CD4-positive, CD25-positive, alpha-beta regulatory T cell (primary cell): ENCODE measurements around the gene PYM1. TPM values are rescaled to one million over a fixed set of nuclear protein-coding genes. Genes with fewer than 3 reads are reported as not detected.
A peak's percentile ranks its signal among the peaks of the same experiment; 100 is the strongest.
"Not testable (repeated sequence)": the region's sequence is repeated elsewhere in the genome, so short reads cannot be mapped to it uniquely, and the experiment has no call there.

Source experiments
- ATAC-seq, 2 donors: fragments of 150-1000 bp; cut with Tn5 transposase; one replicate each; pipeline ENCODE4 v1.10.0; 2021; ENCODE audit warnings: low read depth in 2 of 2, moderate number of reproducible peaks in 2 of 2, moderate library complexity in 1 of 2
- DNase-seq, 3 donors: peaks; one replicate each; pipeline versions ENCODE4 v3.0.0 to v3.0.0-alpha.2; 2012 to 2022; ENCODE audit warnings: mixed read lengths in 1 of 3
- H3K27ac ChIP-seq: one replicate; pipeline ENCODE4 v1.7.0; 2013; ENCODE audit warnings: mild to moderate bottlenecking, low read length; ENCODE audit not compliant: insufficient read depth, poor library complexity, severe bottlenecking
- H3K27me3 ChIP-seq: one replicate; pipeline ENCODE4 v1.7.0; 2013; ENCODE audit warnings: low read length; ENCODE audit not compliant: control insufficient read depth, insufficient read depth
- H3K36me3 ChIP-seq: one replicate; pipeline ENCODE4 v1.7.0; 2013; ENCODE audit warnings: mild to moderate bottlenecking, low read length, moderate library complexity; ENCODE audit not compliant: control insufficient read depth, insufficient read depth
- H3K4me1 ChIP-seq: 2 replicates; pipeline ENCODE4 v1.7.0; 2013; ENCODE audit warnings: mild to moderate bottlenecking, low read length; ENCODE audit not compliant: insufficient read depth, control insufficient read depth, poor library complexity, severe bottlenecking
- H3K4me3 ChIP-seq: one replicate; pipeline ENCODE4 v1.7.0; 2013; ENCODE audit warnings: low read depth, mild to moderate bottlenecking, low read length, moderate library complexity
- H3K9me3 ChIP-seq, 2 experiments: 1 replicate in 1 of 2; 2 replicates in 1 of 2; pipeline ENCODE4 v1.7.0; 2013; ENCODE audit warnings: low read length in 2 of 2, mild to moderate bottlenecking in 1 of 2, moderate library complexity in 1 of 2; ENCODE audit not compliant: control insufficient read depth in 2 of 2
- H3K27ac Mint-ChIP-seq, 3 donors: one replicate each; pipeline ENCODE4 v1.8.0; 2020 to 2022; ENCODE audit warnings: mild to moderate bottlenecking in 3 of 3, mixed read lengths in 3 of 3, moderate library complexity in 2 of 3
- H3K27me3 Mint-ChIP-seq: one replicate; pipeline ENCODE4 v1.8.0; 2022; ENCODE audit warnings: mild to moderate bottlenecking, mixed read lengths
- H3K36me3 Mint-ChIP-seq: one replicate; pipeline ENCODE4 v1.8.0; 2020; ENCODE audit warnings: mixed read lengths
- H3K4me1 Mint-ChIP-seq, 4 donors: one replicate each; pipeline ENCODE4 v1.8.0; 2020 to 2022; ENCODE audit warnings: mixed read lengths in 4 of 4, mild to moderate bottlenecking in 1 of 4
- H3K4me3 Mint-ChIP-seq, 4 donors: one replicate each; pipeline ENCODE4 v1.8.0; 2020 to 2022; ENCODE audit warnings: mild to moderate bottlenecking in 4 of 4, mixed read lengths in 4 of 4, moderate library complexity in 3 of 4
- H3K9me3 Mint-ChIP-seq, 7 donors: one replicate each; pipeline ENCODE4 v1.8.0; 2020 to 2022; ENCODE audit warnings: mixed read lengths in 7 of 7, mild to moderate bottlenecking in 3 of 7, moderate library complexity in 2 of 7
- polyA plus RNA-seq, 4 donors: library from polyadenylated mRNA; unstranded; fragments of 300-500 nt; fragmentation: Illumina TruSeq; gene quantifications; one replicate each; pipeline ENCODE4 v1.2.3, GENCODE V29; 2021
- total RNA-seq: library from RNA; stranded (reverse); gene quantifications from one replicate; pipeline ENCODE4 v1.2.3, GENCODE V29; 2022

The PYM1 gene
- total and polyA plus RNA-seq, 5 donors from 2014 or later, result 34.0 to 123 (median 110) TPM

DNA sequence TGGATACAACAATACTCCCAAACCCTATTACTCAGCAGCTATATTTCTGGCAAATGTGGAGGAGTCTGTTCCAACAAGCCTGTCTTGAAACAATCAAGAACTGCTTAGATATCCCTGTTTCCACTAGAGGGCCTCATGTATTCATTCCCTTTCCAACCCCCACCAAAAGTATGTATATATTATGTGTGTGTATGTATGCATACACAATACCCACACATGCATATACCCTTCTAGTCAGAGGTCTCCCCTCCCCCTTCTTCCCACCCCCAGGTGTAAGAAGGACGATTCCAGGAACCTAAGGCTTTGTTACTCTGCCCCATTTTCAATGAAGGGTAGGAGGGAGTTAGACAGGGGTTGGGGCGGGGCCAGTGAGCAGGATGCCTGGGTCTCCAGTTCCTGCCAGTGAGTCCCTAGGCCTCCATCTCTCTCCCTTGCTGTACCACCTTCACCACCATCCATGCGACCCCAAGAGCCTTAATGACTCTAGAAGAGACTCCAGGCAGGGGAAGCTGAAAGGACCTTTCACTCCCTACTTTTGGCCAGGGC lies 3.1 kb upstream of the PYM1 start, which contains the start of gene DGKA:
Gene DGKA (plus strand): TSS at position 392 of the 546 bp plus-strand sequence. CDS start 5,342 bp downstream, outside the sequence.
- ATAC-seq, result peak; percentile 33 to 37
- peaks cover 11 to 63% (median 44%) of the 10 kb centered on the region in 4 donors for H3K4me1 Mint-ChIP-seq
- Histone ChIP-seq H3K27ac (peak within 1 kb of the TSS; percentile 92), H3K4me3 (peak within 1 kb of the TSS; percentile 99), H3K9me3 (no peaks in the 10 kb centered on the region), H3K27me3 (no peaks in the 10 kb centered on the region), H3K4me1 (peaks cover 62% of the 10 kb centered on the region), H3K36me3 (peaks cover 6% of the 10 kb centered on the region)
- peaks cover 0 to 4% (median 0%) of the 10 kb centered on the region in 7 donors for H3K9me3 Mint-ChIP-seq
- H3K36me3 Mint-ChIP-seq, result peaks cover 38% of the 10 kb centered on the region
- H3K4me3 Mint-ChIP-seq, result peak within 1 kb of the TSS; percentile 90 to 100 (median 98)
- peak; percentile 59 to 99 (median 77) for DNase-seq
- peak within 1 kb of the TSS; percentile 97 to 99 (median 98) for H3K27ac Mint-ChIP-seq
- peaks cover 28% of the 10 kb centered on the region for H3K27me3 Mint-ChIP-seq

DNA sequence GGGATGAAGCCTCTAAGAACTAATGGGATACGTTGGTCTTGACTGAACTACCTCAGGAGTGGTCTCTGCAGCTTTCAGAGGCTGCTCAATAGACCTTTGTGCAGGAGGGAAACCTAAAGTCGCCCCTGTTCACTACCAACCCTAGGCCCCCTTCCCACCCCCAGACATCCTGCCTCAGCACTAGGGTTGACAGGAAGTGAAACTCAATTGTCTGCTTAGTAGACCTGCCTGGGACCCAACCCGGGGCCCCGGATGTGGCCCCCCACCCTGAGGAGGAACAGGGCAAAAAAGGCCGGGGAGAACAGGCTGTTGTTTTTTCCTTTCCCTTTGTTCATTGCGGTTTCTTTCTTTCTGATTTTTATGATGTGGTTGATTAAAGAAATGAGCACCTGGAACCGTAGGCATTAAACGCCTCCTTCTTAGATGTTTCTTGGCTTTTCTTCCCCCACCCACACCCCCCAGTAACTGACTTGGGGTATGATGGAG lies 1.7 kb upstream of the PYM1 start:
- Histone ChIP-seq H3K4me1 (peaks cover 62% of the 10 kb centered on the region), H3K36me3 (peaks cover 6% of the 10 kb centered on the region), H3K4me3 (peak overlapping the region; percentile 94), H3K9me3 (no peaks in the 10 kb centered on the region), H3K27me3 (no peaks in the 10 kb centered on the region), H3K27ac (peak overlapping the region; percentile 92)
- H3K9me3 Mint-ChIP-seq, result peaks cover 0 to 4% (median 0%) of the 10 kb centered on the region in 7 donors
- DNase-seq (peak; percentile 83 to 98 (median 94)), ATAC-seq (peak; percentile 59 to 61)
- peaks cover 30% of the 10 kb centered on the region for H3K36me3 Mint-ChIP-seq
- peaks cover 22 to 59% (median 43%) of the 10 kb centered on the region in 4 donors for H3K4me1 Mint-ChIP-seq
- peak overlapping the region; percentile 97 to 99 (median 98) for H3K27ac Mint-ChIP-seq
- H3K4me3 Mint-ChIP-seq, result peak overlapping the region; percentile 90 to 100 (median 98)
- peaks cover 28% of the 10 kb centered on the region for H3K27me3 Mint-ChIP-seq

DNA sequence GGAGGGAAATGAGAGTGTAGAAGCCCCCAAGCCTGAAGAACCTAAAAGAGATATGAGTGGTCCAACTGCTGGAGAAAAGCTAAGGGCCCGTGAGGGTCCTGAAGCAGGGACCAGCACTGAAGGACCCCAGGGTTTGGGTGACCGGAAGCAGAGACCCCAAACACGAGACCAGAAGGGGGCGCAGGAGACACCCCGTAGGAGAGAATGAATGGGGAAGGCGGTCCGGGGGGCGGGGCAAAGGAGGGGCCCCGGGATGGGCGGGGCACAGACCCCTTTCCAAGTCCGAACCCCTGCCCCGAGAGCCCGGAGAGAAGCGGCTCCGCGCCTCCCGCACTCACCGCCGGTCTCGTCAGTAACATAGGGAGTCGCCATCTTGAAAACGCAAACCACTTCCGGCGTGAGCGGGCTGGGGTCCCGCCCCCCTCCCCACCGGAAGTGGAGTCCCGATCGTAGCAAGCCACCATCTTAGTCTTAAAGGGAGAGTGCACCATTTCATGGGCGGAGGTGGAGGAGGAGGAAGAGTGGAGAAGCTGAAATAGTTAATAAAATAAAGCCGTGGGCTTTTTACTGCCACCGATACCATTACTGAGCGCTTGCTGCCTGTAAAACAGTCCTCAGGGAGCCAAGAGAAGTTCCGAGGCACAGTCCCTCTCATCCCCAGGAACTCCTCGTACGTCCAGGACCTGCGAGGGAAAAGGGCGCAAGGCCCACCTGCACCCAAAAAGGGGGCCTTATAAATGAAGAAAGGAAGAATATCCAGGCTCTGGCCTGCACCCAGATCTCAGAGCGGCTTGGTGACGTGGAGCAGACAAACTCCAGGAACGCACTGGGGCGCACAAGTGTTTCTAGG lies 731 bp downstream of the PYM1 start:
- Mint-ChIP-seq H3K9me3 (peaks cover 0 to 4% (median 0%) of the 10 kb centered on the region in 7 donors), H3K4me1 (peaks cover 28 to 62% (median 45%) of the 10 kb centered on the region in 4 donors), H3K36me3 (peaks cover 25% of the 10 kb centered on the region), H3K27ac (peak overlapping the region; percentile 97 to 98 (median 97)), H3K27me3 (peaks cover 28% of the 10 kb centered on the region), H3K4me3 (peak overlapping the region; percentile 90 to 100 (median 98))
- ATAC-seq, result peak; percentile 40 to 45
- H3K4me3 ChIP-seq, result peak overlapping the region; percentile 94
- peaks cover 17% of the 10 kb centered on the region for H3K36me3 ChIP-seq
- no peaks in the 10 kb centered on the region for H3K27me3 ChIP-seq
- no peaks in the 10 kb centered on the region for H3K9me3 ChIP-seq
- H3K27ac ChIP-seq, result peak overlapping the region; percentile 92
- DNase-seq, result peak; percentile 86 to 98 (median 87)
- H3K4me1 ChIP-seq, result peaks cover 55% of the 10 kb centered on the region

GRCh38 chr12:55925870-55926737 lies 1.6 kb downstream of the PYM1 start:
- peak overlapping the region; percentile 90 to 100 (median 98) for H3K4me3 Mint-ChIP-seq
- Histone ChIP-seq H3K4me3 (peak overlapping the region; percentile 94), H3K27ac (peak overlapping the region; percentile 92), H3K4me1 (peaks cover 64% of the 10 kb centered on the region), H3K36me3 (peaks cover 20% of the 10 kb centered on the region), H3K9me3 (no peaks in the 10 kb centered on the region), H3K27me3 (no peaks in the 10 kb centered on the region)
- ATAC-seq (no peak), DNase-seq (peak in 1 of 3 donors; percentile 29)
- H3K27me3 Mint-ChIP-seq, result peaks cover 28% of the 10 kb centered on the region
- peak overlapping the region; percentile 95 to 98 (median 97) for H3K27ac Mint-ChIP-seq
- H3K9me3 Mint-ChIP-seq, result peaks cover 0 to 3% (median 0%) of the 10 kb centered on the region in 7 donors
- peaks cover 33 to 71% (median 51%) of the 10 kb centered on the region in 4 donors for H3K4me1 Mint-ChIP-seq
- peaks cover 19% of the 10 kb centered on the region for H3K36me3 Mint-ChIP-seq

DNA sequence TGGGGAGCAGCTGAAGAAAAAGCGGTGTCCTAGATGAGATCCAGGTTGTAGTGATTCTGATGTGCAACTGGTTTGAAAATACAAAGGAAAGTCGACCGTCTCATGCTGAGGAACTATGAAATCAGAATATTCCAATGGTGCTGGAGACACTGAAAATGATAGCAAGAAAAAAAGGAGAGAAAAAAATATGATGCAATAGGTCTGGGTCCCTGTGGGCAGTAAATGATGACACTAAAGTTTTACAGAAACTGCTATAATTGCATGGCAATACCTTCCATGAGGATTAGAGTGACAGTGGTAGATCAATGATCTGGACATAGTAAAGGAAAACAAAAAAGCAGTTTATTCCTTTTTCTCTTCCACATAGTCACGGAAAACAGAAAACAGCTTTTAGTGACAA lies 2.3 kb downstream of the PYM1 start:
- Mint-ChIP-seq H3K4me1 (peaks cover 39 to 72% (median 55%) of the 10 kb centered on the region in 4 donors), H3K4me3 (peak overlapping the region; percentile 90 to 100 (median 98)), H3K9me3 (peaks cover 0 to 3% (median 0%) of the 10 kb centered on the region in 7 donors), H3K27ac (peak overlapping the region; percentile 3 to 97 (median 95)), H3K27me3 (peaks cover 28% of the 10 kb centered on the region), H3K36me3 (peaks cover 19% of the 10 kb centered on the region)
- Histone ChIP-seq H3K36me3 (peaks cover 20% of the 10 kb centered on the region), H3K27ac (peak overlapping the region; percentile 92), H3K9me3 (no peaks in the 10 kb centered on the region), H3K4me1 (peaks cover 66% of the 10 kb centered on the region), H3K27me3 (no peaks in the 10 kb centered on the region), H3K4me3 (peak overlapping the region; percentile 94)
- ATAC-seq (no peak), DNase-seq (no peak)

DNA sequence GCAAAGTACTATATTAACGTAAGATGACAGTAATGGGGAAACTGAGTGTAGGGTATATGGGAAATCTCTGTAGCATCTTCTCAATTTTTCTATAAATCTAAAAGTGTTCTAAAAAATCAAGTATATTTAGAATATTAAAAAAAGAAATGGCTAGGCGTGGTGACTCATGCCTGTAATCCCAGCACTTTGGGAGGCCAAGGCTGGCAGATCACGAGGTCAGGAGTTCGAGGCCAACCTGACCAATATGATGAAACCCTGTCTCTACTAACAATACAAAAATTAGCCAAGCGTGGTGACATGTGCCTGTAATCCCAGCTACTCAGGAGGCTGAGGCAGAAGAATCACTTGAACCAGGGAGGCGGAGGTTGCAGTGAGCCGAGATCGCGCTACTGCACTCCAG lies 4.0 kb downstream of the PYM1 start:
- H3K4me3 Mint-ChIP-seq, result peak overlapping the region in 1 of 4 donors; percentile 90
- H3K36me3 ChIP-seq, result peaks cover 26% of the 10 kb centered on the region
- H3K36me3 Mint-ChIP-seq, result peaks cover 19% of the 10 kb centered on the region
- DNase-seq, H3K27ac ChIP-seq, H3K4me3 ChIP-seq, H3K9me3 Mint-ChIP-seq, H3K27me3 ChIP-seq, ATAC-seq, H3K9me3 ChIP-seq: not testable (repeated sequence)
- H3K27me3 Mint-ChIP-seq, result peaks cover 14% of the 10 kb centered on the region
- peak overlapping the region in 2 of 3 donors; percentile 13 to 97 for H3K27ac Mint-ChIP-seq
- H3K4me1 Mint-ChIP-seq, result peaks cover 29 to 73% (median 49%) of the 10 kb centered on the region in 4 donors
- peaks cover 51% of the 10 kb centered on the region for H3K4me1 ChIP-seq

DNA sequence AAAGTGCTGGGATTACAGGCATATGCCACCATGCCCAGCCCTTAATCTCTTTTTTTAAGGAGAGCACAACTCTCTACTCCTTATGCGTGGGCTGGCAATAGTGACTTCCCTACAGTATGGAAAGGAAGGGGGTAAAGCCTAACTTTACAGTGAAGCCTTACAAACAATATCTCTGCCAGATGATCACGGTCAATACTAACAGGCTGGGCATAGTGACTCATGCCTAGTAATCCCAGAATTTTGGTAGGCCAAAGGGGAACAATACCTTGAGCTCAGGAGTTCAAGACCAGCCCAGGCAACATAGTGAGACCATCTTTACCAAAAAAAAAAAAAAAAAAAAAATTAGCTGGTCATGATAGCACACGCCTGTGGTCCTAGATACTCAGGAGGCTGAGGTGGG lies 5.6 kb downstream of the PYM1 start:
- Mint-ChIP-seq H3K9me3 (no peaks in the 10 kb centered on the region), H3K27ac (peak overlapping the region in 2 of 3 donors; percentile 47 to 68), H3K36me3 (peaks cover 24% of the 10 kb centered on the region), H3K4me3 (peak overlapping the region in 1 of 4 donors; percentile 10), H3K27me3 (peaks cover 11% of the 10 kb centered on the region), H3K4me1 (peaks cover 29 to 71% (median 49%) of the 10 kb centered on the region in 4 donors)
- peaks cover 43% of the 10 kb centered on the region for H3K4me1 ChIP-seq
- H3K27me3 ChIP-seq, result no peaks in the 10 kb centered on the region
- no peaks in the 10 kb centered on the region for H3K9me3 ChIP-seq
- H3K27ac ChIP-seq, result no peak overlapping the region
- ATAC-seq, result no peak
- peaks cover 29% of the 10 kb centered on the region for H3K36me3 ChIP-seq
- no peak overlapping the region for H3K4me3 ChIP-seq
- DNase-seq, result no peak
